HL-60/S4 treated with phorbol 12-myristate 13-acetate at 8.2 ng/mL for 4 days and 3 days (cell line): ENCODE measurements around the gene KIF5A.

Experiments
- in situ Hi-C: fragments of 300-500 bp; cut with MboI; formaldehyde crosslinking; loops from 2 replicates; pipeline ENCODE4 v1.15.0; 2022; ENCODE audit warnings: low sequenced_read_pairs

The KIF5A gene

DNA sequence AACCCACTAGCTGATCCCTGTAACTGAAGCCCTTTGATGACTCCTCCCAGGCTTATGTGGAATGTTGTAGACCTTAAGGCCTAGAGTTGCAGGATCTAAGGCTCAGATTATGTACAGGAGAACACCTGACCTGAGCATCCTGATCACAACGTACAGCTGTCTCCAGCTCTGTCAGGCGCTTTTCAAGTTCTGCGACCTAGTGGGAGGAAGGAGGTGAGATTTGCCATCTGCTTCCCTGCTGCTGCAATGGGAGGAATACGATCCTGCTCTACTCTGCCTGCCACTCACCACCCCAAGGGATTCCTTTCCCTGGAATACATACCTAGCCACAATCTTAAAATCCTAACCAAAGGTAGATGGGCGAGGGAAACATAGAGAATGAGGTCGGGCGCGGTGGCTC is 16.7 kb upstream of the KIF5A start:
- in situ Hi-C loops, result no loop called here

DNA sequence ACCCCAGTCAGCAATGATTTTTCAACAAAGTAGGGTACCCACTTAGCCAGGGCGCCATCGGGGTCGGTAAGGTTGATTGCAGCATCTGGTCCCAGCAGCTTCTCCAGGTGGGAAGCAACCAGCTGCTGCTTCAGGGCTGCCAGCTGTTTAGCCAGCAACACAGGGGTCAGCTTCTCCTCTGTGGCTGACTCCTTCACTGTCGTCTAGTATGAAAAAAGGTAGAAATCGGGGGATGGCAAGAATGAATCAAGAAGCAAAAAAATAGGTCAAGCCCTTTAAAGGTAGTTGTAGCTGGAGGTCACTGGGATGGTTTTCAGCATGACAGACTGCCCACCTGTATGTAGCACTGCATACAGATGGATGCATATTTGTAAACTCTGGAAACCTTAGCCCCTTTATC is 15.6 kb upstream of the KIF5A start:
- in situ Hi-C loops, result no loop called here

DNA sequence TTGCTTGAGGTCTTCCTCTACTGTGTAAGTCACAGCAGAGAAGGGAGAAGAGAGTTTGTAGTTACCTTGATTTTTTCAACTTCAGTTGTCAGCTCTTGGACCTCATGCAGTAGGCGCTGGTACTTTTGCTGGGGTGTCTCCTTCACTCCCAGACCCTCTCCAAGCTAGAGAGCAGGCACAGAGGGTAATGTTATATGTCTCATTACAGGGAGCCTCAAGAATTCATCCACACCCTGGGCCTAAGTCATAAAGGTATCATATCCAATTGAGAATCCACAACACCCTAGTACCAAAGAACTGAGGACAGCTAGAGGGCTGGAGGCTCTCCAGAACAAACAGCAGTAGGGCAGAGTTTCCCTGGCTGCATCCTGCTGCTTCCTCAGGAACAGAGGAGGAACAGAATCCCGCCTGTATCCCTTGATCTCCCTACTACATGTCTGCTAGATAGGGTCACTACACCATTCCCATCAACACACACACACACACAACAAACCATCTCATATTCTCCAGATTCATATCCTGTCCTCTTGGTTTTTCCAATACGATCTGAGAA is 14.8 kb upstream of the KIF5A start:
- in situ Hi-C loops, result no loop called here

DNA sequence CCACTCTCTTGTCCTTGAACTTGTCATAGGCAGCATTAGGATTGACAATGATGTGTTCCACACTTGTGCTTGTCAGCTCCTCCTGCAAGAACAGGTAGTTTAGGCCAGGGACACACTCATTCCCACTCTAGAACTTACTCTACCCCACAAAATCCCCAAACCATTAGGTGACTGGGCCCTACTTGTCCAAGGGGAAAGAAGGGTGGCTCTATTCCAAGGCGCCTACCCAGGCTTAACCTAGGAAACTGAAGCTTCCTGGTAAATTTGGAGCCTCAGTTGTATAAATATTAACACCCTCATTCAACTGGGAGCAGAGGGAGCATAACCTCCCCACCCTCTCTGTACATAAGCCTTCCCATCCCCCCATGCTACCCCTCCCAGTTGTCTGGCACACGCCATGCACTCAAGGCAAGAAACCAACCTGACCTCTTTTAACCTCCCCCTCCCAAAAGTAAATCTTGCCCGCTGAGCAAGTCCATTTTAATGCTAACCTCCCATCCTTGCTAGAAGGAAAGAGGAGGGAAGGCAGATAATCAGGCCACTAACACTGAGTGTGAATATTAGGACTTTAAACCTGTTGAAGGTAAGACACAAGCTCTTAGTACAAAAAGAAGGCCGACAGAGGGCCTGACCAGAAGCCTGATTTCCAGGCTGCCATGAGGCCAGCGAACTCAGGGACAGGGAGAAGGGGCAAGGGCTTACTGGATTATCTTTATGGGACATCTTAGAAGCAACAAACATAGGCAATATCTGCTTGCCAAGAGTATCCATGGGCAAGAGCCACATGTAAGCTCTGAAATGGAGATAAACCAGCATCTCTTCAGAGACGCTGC is 13.9 kb upstream of the KIF5A start:
- in situ Hi-C loops, result no loop called here

DNA sequence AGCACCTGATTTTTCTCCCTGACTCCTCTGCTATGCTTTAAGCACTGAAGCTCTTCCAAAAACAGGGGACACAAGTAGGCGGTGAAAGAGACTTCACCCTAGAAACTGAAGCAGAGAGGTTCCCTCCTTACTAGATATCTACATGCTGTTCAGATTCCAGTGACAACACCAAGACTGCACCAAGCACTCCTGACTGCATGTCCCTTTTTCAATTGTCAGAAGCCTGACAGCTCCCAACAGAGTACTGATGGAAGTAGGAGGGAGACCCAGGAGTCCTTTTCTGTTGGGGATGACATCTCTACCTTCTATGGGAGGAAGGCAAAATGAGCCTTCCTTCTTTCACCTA is 13.3 kb upstream of the KIF5A start:
- in situ Hi-C loops, result no loop called here

DNA sequence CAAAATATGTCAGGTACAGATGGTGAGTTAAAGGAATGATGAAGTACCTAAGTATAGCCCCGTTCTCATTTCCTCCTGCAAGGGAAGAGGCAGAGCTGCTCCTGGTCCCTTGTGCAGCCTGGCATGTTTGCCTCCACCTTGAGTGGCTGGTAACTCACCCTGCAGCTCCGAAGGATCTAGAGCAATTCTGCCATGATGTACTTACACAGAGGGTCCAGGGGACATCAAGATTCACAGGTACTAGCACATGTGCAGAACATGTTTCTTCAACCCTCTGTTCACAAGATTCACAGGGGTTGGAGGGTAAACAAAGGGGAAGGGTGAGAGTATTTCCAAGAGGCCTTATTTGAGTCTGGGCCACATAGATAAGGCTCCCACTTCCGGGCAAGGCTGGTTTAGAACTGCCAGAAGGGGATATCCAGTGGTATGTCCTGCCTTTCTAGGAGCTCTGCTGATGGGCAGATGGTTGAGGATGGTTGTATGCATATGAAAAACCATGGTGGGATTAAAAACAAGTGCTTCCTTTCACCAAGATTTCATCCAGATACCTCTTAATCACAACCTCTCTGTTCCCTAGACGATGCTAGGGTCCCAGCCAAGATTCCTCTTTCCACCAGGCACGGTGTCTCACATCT is 10.6 kb upstream of the KIF5A start:
- in situ Hi-C loops, result no loop called here

DNA sequence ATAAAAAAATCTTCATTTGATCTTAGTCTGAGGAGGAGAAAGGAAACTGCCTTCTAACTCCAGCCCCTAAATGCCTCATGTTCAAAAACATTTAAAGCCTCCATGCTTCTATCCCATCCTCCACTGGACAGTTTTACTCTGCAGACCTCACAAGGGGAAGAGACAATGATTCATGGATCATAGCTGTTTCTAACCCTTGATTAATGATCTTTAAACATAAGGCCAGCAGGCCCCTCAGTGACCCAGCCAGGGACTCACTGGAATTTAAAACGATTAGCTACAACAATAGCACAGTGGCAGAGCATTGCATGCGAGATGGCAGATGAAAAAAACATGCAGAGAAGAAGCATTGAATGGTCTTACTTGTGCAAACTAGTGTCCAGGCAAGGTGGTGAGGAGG is 8.8 kb upstream of the KIF5A start:
- in situ Hi-C loops, result no loop called here

DNA sequence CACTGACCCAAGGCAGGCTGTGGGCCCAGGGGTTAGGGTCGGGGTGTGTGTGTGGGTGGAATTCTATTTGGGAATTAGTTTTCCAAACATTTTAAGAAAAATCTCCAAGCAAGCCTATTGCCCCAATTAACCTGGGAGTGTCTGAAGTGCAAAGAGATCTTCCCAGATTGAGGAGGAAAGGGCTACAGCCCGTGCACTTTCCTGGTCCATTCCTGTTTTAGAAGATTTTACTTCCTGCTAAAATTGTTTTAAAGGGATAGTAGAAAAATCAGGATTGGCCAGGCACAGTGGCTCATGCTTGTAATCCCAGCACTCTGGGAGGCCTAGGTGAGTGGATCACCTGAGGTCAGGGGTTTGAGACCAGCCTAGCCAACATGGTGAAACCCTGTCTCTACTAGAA is 8.1 kb upstream of the KIF5A start:
- in situ Hi-C loops, result no loop called here

DNA sequence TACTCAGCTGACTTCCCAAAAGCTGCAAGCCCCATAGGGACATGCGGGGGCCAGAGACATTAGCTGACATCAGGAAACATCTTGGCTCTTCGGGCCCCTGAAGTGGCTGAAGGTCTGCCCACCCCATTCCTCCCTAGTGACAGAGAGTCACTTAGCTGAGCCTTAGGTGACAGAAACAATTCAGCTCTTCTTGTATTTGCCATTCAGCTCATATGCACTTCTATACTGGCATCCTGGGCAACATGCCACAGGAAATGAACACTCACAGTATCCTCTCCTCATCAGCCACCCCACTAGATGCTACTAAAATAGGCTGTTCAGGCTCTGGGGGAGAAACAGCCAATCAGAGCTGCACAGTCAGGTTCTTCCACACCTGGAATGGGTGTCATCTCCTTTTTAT is 6.3 kb upstream of the KIF5A start:
- in situ Hi-C loops, result no loop called here

DNA sequence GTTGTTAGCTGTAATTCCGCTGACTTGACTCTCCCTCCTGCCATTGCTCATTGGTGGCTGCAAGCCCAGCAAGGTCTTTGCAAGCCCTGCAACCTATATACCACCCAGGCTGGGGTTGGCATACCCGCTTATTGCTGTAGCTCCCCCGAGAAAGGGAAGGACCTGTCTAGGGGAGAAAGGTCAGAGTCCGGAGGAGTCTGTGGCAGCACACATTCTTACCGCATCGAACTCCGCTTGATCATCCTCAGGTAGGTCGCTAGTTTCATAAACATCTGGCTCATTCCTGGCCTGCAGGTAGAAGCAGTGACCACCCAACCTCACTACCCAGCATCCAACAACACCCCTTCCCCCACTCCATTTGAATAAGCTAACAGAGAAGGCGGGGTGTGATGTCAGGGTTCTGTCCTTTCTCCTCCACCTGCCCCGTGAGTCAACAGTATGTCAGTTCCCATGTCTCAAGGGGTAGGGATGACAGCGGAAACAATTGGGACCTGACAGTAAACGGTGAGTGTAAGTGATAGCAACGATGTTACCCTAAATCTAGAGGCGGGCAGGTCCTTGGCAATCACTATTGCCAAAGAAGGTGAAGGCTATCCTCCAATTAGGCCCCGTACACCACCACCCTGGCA is 3.9 kb upstream of the KIF5A start:
- in situ Hi-C loops, result no loop called here

DNA sequence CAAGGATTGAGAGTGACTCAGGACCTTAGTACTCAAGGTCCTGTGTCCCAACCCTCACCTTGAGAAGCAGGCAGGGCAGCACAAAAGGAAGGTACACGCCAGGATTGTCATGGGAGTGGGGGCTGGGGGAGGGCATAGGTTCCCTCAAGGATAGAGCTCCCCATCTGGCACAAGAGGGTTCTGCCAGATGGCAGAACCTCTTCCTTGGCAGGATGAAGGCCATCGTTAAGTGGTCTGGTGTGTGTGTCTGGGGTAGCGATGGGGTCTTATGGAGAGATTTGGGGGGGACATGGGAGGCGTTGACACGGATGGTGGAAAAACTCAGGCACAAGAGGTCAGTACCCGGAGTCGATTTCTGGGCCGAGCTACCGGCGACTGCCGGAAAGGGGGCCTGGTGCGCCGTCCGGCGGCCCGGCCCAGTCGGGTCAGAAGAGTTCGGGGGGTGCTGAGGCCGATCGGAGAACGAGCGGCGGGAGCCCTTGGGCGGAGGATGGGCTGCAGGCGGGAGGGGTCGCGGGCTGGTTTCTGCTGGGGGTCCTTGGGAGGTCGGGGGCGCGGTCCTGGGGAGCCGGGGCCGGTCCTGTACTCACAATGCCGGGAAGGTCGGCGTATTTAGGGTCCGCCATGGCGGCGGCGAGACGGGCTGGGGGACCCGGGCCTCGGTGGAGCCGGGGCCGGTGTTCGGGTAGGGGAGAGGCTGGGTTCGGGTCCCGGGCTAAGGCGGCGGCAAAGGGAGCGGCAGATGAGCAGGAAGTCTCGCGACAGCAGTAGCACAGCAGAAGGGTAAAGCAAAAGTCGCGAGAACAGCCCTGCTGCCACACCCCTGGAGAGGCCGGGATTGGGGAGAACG is 3.2 kb upstream of the KIF5A start, which contains the start of gene DCTN2:
Gene DCTN2, minus strand, starts transcription at position 755 of the 850 bp plus-strand sequence. Its CDS starts 129 bp downstream, at position 626.
- in situ Hi-C loops, result no loop called here

DNA sequence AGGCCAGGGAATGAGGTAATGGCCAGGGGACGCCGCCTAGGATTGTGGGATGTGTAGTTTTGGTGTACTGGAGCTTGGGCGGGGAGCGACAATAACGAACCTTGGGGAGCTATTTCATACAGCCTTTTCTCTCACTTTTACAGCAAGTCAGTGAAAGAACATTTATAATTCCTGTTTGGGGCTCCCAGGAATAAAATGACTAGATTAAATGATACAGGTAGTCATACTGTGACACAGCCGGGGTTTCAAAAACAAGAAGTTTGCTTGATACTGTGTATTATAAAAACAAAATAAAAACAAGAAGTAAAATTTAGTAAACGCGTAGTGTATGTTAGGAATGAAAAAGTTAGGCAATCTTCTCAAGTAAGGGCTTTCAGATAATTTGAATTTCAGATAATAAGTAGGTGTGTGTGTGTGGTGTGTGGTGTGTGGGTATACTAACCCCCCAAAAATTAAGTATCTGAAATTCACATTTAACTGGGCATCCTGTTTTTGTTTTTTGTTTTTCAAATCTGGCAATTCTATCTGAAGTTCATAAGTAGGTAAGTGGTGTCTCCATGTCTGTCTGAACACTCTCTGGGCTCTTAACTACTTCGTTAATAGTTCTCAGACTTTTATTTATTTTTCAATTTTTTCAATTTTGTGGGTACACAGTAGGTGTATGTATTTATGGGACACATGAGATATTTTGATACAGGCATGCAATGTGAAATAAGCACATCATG is 2.4 kb upstream of the KIF5A start:
- in situ Hi-C loops, result no loop called here

DNA sequence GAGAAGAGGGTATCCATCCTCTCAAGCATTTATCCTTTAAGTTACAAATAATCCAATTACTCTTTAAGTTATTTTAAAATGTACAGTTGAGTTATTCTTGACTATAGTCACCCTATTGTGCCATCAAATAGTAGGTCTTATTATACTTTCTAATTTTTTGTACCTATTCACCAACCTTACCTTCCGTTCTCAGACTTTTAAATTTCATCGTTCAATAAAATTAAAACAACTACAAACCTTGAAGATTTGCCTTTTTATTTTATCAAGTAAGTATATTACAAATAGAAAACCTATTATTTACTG is 1.9 kb upstream of the KIF5A start:
- in situ Hi-C loops, result no loop called here

DNA sequence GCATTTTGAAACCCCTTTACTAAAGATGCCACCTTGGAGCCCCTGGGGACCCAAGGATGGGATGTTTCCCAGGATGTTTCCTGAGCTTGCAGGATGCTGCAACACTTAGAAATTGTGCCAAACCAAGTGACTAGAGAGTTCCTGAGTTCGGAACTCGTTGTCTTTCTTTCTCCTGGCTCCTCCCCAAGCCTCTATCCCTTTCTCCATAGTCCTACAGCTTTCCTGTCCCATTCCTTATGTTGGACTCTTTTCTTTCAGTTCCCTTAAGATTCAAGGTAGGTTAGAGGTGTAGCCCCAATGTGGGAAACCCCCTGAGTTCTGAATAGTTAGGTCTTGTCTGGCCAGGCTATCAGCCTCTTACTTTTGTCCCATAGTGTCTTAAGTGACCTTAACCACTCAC is 1.4 kb upstream of the KIF5A start:
- in situ Hi-C loops, result no loop called here

DNA sequence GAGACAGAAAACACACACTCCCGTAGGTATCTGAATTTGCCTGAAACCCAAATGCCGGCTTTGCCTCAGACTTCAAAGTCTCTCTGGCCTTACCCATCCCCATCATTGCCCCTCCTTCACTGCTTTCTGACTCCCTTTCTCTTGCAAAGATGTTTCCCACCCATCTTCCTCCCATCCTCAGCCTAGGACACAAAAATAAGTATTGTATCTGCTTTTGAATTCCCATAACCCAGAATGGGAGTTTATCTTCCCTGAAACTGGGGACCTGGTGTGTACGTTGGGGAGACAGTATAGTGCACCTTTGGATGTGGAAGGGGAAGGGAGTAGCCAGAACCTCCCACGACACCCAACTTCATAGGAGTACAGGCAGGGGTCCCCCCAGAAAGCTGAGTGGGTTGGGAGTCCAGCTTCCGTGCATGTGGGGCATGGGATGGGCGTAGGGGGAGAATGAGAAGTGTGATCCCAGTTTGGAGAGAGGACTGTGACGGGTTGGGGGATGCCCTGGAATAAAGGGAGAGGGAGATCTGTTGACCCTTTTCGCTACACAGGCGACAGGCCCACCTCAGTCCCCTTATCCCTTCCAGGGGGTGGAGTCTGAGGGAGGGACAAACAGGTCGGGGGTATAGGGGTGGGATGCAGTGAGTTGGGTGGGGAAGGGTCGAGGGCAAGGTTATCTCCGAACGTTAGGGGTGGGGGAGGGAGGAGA is 488 bp upstream of the KIF5A start:
- in situ Hi-C loops, result no loop called here

DNA sequence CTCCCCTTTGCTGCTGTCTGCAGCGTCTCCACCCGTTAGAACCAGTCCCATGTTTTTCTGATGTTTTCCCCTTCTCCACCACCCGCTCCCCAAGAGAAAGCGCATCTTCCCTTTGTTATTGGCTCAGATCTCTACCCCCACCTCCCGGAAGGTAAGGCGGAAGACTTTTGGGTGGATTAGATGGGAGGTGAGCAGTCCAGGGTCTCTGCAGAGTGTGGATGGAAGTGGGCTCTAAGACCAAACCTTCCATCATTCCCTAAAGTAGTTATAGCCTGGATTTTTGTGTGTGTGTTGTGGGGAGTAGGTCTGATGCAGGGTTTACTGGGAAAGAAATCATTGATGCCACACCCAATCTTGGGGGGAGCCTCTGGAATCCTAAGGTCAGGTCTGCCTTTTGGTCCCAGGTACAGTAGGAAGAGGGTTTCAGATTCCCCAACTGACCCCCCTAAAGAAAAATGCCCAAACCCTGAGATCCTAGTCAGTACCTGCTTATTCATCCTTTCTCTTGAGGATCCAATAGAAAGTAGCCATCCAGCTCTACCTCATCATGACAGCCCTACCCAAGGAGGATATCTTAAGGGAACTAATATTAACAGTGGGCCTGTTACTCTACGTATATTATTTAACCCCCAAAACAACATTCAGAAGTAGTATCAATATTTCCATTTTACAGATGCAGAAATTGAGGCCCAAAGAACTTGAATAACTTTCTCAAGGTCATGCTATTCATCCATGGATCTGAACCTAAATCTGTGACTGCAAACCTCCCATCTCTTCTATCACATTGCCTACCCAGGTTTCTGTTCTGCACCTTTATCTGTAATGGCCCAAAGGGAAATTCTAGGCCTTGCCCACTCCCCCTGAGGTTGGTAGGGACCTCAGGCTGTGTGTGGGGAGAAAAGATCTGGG is 1.1 kb downstream of the KIF5A start:
- in situ Hi-C loops, result no loop called here

DNA sequence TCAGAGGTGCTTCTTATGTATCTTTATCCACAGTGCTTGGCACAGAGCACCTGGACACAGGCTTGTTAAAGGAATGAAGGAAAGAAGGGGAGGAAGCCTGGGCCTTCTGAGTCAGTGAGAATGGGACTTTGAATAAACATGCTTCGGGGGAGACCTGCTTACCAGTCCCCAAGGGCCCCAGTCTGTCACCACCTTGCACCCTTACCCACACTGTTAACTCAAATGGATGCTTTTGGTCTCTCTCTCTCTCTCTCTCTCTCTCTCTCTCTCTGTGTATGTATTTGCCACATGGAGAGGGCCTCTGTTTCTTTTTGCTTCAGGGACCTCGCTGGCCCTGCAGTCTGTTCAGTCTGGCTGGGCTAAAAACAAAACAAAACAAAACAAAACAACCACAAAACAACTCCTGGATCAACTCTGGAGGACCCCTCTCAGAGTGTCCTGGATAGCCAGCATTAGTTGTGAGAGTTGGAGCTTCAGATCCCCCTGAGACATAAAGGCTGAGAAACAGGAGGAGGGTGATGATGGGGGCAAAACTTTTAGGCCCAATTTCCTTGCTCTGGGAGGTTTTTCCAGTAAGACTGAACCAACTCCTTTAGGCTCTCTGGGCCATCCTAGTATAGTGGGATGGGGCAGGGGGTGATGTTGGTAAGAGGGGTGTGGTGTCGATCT is 1.9 kb downstream of the KIF5A start:
- in situ Hi-C loops, result no loop called here

DNA sequence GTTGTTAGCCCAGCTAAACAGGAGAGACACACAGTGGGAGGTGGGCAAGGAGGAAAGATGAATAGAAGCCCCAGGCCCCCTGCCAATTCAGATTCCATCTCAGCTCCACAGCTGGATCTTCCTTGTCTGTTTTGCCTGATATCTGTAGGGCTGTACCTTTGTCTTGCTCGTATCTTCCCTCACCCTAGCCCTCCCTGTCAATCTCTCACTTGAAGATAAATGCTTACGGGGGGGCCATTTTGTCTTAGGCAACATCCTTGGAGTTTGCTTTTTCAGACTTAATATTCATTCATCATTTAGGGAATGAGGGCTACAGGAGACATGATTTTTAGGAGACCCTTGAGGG is 2.4 kb downstream of the KIF5A start:
- in situ Hi-C loops, result no loop called here
